PFSK-1 (cell line): ENCODE data around the gene MBTPS1.

Experiments used
- FOXP2 ChIP-seq: optimal IDR thresholded peaks from 2 replicates; pipeline ENCODE3; 2011; ENCODE audit warnings: borderline replicate concordance, control low read depth, inconsistent platforms; ENCODE audit not compliant: insufficient read depth; ENCODE audit errors: extremely low read length, extremely low read depth
- POLR2AphosphoS5 ChIP-seq: IDR thresholded peaks from 2 replicates; pipeline ENCODE4 v1.6.1; 2012; ENCODE audit warnings: low read depth, mild to moderate bottlenecking, control low read depth, low read length, moderate library complexity
- TAF1 ChIP-seq: IDR thresholded peaks from 2 replicates; pipeline ENCODE4 v1.6.1; 2012; ENCODE audit warnings: low read length, control low read depth, borderline replicate concordance; ENCODE audit not compliant: insufficient read depth
- TF ChIP-seq, protein P1 (sequence below), 2 experiments: IDR thresholded peaks; 2 replicates each; pipeline versions ENCODE4 v1.6.1 to v1.8.0; 2011 to 2012; ENCODE audit warnings: low read depth in 2 of 2, low read length in 2 of 2, control low read depth in 1 of 2, inconsistent platforms in 1 of 2, mild to moderate bottlenecking in 1 of 2, moderate library complexity in 1 of 2; ENCODE audit not compliant: insufficient read depth in 1 of 2

DNA sequence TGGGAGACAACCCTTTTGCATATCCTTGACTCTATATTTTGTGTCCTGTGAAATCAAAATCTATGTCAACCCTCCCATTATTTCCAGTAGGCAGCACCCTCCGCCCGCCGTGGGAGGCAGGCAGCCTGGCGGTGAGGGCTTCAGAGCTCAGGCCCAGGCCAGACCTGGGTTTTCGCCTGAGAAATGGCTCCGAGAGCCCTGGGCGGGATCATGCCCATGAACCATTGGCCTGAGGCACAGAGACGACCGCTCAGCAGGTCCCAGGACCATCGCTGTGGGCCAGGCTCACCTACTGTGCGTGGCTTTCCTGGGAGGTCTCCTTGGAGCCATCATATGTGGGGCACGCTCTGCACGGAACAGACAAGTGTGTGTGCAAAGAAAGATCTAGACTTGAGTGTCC lies 67.9 kb downstream of the MBTPS1 start:
- TF ChIP-seq POLR2AphosphoS5 (no peak), FOXP2 (no peak), TAF1 (no peak)
- TF ChIP-seq, protein P1, sequence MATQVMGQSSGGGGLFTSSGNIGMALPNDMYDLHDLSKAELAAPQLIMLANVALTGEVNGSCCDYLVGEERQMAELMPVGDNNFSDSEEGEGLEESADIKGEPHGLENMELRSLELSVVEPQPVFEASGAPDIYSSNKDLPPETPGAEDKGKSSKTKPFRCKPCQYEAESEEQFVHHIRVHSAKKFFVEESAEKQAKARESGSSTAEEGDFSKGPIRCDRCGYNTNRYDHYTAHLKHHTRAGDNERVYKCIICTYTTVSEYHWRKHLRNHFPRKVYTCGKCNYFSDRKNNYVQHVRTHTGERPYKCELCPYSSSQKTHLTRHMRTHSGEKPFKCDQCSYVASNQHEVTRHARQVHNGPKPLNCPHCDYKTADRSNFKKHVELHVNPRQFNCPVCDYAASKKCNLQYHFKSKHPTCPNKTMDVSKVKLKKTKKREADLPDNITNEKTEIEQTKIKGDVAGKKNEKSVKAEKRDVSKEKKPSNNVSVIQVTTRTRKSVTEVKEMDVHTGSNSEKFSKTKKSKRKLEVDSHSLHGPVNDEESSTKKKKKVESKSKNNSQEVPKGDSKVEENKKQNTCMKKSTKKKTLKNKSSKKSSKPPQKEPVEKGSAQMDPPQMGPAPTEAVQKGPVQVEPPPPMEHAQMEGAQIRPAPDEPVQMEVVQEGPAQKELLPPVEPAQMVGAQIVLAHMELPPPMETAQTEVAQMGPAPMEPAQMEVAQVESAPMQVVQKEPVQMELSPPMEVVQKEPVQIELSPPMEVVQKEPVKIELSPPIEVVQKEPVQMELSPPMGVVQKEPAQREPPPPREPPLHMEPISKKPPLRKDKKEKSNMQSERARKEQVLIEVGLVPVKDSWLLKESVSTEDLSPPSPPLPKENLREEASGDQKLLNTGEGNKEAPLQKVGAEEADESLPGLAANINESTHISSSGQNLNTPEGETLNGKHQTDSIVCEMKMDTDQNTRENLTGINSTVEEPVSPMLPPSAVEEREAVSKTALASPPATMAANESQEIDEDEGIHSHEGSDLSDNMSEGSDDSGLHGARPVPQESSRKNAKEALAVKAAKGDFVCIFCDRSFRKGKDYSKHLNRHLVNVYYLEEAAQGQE (IDR thresholded peaks at IDR 0.05; ENCODE audit: insufficient read depth in 1 of 2, low read depth in 2 of 2, low read length in 2 of 2), result no peak
